ENCODE results near the gene SPRTN. TPM values are rescaled to one million over a fixed set of nuclear protein-coding genes. Genes with fewer than 3 reads are reported as not detected.

SPRTN gene
- total and polyA plus RNA-seq, 7 donors, result 4.3 to 14.8 (median 9.1) TPM

DNA sequence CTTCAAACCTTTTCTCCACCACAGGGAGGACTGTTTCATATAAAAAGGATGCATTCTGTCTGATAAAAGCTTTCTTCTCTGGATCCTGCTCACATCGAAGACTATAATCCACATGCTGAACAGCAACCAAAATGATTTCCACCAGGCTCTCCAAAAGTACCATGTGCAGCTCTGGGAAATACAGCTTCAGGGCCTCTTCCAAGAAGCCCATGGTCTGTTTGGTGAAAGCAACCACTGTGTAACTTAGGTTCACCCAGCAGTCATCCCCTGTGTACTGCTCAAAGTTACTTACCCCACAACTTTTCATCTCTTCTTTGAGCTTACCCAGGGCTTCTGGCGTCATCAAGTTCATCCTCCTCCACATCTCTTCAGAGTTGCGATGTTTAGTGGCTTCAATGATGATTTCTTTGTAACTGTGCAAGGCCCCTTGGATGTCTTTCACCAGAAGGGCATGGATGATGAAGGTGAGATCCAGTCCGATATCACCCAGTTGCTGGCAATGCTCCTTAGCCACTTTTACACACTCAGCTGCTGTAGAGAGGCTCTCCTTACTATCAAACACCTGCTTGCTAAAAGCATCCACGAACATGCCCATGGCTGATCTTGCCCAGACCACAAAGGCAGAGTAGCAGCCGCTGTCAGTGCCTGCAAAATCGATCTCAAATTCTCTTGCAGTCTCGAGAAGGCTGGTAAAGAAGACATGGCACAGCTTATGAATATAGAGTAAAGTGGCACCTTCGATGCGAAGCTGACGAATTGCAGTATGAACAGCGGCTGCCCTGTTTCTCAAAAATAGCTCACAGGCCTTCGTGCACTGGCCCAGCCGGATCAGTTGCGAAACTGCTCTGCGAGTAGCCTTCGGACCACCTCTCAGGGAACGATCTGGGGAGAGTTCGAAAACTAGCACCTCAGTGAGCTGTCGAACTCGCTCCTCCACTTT lies 2.2 kb upstream of the SPRTN start:
- WGBS, 3 donors, result 40 to 47% (median 44%) methylated on average over 21 of the region's 21 CpGs
- H3K4me1 ChIP-seq, result peaks cover 52% of the 10 kb centered on the region
- peak overlapping the region; percentile 95 for H3K4me3 ChIP-seq
- peaks cover 0 to 17% of the 10 kb centered on the region in 2 donors for H3K36me3 ChIP-seq (ENCODE audit: insufficient read depth in 1 of 2, low read depth in 1 of 2)
- ATAC-seq, result peak in 2 of 4 donors; percentile 38 to 44
- intact Hi-C loops (cut with DNase I), result loop anchor here (5.0 kb wide), 2 partner anchors 94 to 256 kb away; partner anchors contain the start of gene GNPAT (in 2 of the 2)
- DNase-seq, result peak; percentile 33 to 69
- H3K27me3 ChIP-seq (ENCODE audit: insufficient read depth in 3 of 3, low read length in 2 of 3), result no peaks in the 10 kb centered on the region
- H3K27ac ChIP-seq, result peak overlapping the region; percentile 99
- TF ChIP-seq, protein P1, sequence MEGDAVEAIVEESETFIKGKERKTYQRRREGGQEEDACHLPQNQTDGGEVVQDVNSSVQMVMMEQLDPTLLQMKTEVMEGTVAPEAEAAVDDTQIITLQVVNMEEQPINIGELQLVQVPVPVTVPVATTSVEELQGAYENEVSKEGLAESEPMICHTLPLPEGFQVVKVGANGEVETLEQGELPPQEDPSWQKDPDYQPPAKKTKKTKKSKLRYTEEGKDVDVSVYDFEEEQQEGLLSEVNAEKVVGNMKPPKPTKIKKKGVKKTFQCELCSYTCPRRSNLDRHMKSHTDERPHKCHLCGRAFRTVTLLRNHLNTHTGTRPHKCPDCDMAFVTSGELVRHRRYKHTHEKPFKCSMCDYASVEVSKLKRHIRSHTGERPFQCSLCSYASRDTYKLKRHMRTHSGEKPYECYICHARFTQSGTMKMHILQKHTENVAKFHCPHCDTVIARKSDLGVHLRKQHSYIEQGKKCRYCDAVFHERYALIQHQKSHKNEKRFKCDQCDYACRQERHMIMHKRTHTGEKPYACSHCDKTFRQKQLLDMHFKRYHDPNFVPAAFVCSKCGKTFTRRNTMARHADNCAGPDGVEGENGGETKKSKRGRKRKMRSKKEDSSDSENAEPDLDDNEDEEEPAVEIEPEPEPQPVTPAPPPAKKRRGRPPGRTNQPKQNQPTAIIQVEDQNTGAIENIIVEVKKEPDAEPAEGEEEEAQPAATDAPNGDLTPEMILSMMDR (IDR thresholded peaks at IDR 0.05), result no peak
- H3K9me3 ChIP-seq, result no peaks in the 10 kb centered on the region

DNA sequence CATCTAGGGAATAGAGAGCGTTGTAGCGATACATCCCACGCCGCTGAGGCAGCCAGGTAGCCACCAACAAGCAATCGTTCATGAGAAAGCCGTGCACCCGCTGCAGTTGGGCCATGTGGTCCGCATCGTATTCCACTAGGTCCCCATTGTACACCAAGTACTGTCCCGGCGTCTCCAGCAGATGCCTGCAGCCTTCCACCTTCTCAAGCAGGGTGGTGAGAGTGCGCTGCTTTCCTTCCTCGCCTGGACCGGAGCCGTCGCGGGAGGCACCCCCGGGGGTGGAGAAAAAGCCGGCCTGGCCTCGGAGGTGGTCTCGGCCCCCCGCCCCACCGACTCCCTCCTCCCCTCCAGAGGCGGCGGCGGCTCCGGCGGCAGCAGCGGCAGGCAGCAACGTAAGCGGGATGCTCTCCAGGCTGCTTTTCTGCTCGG lies 1.0 kb upstream of the SPRTN start:
- Histone ChIP-seq H3K27ac (peak overlapping the region; percentile 99), H3K4me1 (peaks cover 52% of the 10 kb centered on the region), H3K9me3 (no peaks in the 10 kb centered on the region), H3K4me3 (peak overlapping the region; percentile 95), H3K27me3 (ENCODE audit: insufficient read depth in 3 of 3, low read length in 2 of 3) (no peaks in the 10 kb centered on the region), H3K36me3 (ENCODE audit: insufficient read depth in 1 of 2, low read depth in 1 of 2) (peaks cover 0 to 27% of the 10 kb centered on the region in 2 donors)
- ATAC-seq, result peak; percentile 18 to 67 (median 25)
- 0 to 1% (median 1%) methylated on average over 24 to 32 of the region's 32 CpGs for WGBS, 3 donors
- TF ChIP-seq, protein P1 (IDR thresholded peaks at IDR 0.05), result no peak
- DNase-seq, result no peak
- intact Hi-C loops (cut with DNase I), result loop anchor here (5.0 kb wide), 2 partner anchors 95 to 255 kb away; partner anchors contain the start of gene GNPAT (in 2 of the 2)

DNA sequence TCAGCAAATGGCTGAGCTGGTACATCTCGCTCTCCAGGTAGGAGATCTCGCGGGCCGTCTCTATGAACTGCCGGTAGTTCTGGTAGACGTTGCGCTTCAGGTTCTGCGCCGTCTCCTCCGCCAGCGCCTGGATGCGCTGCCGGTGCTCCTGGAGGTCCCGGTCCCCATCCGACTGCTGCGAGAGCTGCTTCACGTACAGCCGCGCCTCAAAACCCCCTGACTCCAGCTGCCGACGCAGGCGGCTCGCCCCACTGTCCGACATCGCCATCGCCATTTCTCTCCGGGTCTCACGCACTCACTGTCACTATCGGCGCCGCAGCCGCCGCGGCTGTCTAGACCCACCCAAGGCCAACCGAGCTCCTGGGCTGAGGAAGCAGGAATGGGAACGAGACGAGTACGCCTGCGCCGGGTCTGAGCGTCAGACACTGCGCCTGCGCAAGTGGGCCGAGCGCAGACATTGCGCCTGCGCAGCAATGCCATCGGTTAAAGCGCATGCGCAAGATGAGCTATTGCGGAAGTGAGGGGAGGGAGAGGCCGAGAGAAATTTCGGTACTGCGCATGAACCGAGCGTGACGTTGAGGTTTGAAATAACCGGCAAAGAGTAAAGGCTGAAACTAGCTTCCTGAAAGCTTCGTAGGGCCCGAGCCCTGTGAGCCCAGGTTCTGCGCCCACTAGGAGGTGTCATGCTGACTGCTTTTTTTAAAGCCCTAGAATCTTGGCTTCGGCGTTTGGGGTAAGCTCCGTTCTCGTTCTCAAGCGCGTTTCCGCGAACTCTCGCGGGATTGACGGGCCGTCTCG lies 422 bp upstream of the SPRTN start, which contains the start of gene EXOC8:
Gene EXOC8 (minus strand): TSS at position 381 of the 798 bp plus-strand sequence. CDS start 107 bp downstream, at position 274.
- peaks cover 0 to 33% of the 10 kb centered on the region in 2 donors for H3K36me3 ChIP-seq (ENCODE audit: insufficient read depth in 1 of 2, low read depth in 1 of 2)
- H3K4me1 ChIP-seq, result peaks cover 46% of the 10 kb centered on the region
- H3K27me3 ChIP-seq (ENCODE audit: insufficient read depth in 3 of 3, low read length in 2 of 3), result no peaks in the 10 kb centered on the region
- peak within 1 kb of the TSS; percentile 99 for H3K27ac ChIP-seq
- H3K9me3 ChIP-seq, result no peaks in the 10 kb centered on the region
- WGBS, 3 donors, result 0 to 1% (median 1%) methylated on average over 74 of the region's 74 CpGs
- DNase-seq (peak; percentile 94 to 98), ATAC-seq (peak; percentile 88 to 91 (median 90))
- H3K4me3 ChIP-seq, result peak within 1 kb of the TSS; percentile 95
- TF ChIP-seq, protein P1 (IDR thresholded peaks at IDR 0.05), result no peak
- intact Hi-C loops (cut with DNase I), result loop anchor here (5.0 kb wide), 2 partner anchors 95 to 255 kb away; partner anchors contain the start of gene GNPAT (in 2 of the 2)

DNA sequence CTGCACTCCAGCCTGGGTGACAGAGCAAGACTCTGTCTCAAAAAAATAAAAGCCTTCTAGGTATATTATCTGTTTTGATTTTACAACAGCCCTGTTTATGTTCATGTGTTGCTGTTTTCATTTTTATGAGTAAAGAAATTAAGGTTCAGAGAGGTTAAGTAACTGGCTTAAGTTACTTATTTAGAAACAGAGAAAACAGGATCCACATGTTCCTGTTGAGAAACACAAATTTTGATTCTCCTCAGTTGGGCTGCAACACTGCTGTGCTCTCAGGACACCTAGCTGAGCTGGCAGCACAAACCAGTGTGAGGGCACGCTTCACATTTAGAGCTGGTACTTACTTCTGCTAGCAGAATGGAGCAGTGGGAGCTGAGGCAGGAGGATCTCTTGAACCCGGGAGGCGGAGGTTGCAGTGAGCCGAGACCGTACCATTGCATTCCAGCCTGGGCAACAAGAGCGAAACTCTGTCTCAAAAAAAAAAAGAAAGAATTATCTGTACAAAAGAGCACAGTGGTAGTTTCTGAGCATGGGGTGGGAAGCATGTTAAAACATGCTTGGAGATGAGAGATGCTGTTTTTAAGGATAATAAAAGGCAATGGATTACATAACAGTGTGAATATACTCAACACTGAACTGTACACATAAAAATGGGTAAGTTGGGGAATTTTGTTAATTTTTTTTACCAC lies 2.4 kb downstream of the SPRTN start:
- ATAC-seq (no peak), DNase-seq (no peak)
- Histone ChIP-seq H3K4me3 (no peak overlapping the region), H3K9me3 (no peaks in the 10 kb centered on the region), H3K27me3 (ENCODE audit: insufficient read depth in 3 of 3, low read length in 2 of 3) (no peaks in the 10 kb centered on the region), H3K36me3 (ENCODE audit: insufficient read depth in 1 of 2, low read depth in 1 of 2) (peaks cover 2 to 51% of the 10 kb centered on the region in 2 donors), H3K4me1 (peaks cover 18% of the 10 kb centered on the region), H3K27ac (no peak overlapping the region)
- intact Hi-C loops (cut with DNase I), result no loop called here
- WGBS, 3 donors, result 92 to 96% (median 92%) methylated on average over 6 of the region's 6 CpGs
- TF ChIP-seq, protein P1 (IDR thresholded peaks at IDR 0.05), result no peak
